Measurements from ENCODE around the gene ZNF23. TPM values are rescaled to one million over a fixed set of nuclear protein-coding genes. Genes with fewer than 3 reads are reported as not detected.
A peak's percentile ranks its signal among the peaks of the same experiment; 100 is the strongest.

The ZNF23 gene
- total RNA-seq, 2 donors from 2014 or later: 7.4 to 10.5 TPM

DNA sequence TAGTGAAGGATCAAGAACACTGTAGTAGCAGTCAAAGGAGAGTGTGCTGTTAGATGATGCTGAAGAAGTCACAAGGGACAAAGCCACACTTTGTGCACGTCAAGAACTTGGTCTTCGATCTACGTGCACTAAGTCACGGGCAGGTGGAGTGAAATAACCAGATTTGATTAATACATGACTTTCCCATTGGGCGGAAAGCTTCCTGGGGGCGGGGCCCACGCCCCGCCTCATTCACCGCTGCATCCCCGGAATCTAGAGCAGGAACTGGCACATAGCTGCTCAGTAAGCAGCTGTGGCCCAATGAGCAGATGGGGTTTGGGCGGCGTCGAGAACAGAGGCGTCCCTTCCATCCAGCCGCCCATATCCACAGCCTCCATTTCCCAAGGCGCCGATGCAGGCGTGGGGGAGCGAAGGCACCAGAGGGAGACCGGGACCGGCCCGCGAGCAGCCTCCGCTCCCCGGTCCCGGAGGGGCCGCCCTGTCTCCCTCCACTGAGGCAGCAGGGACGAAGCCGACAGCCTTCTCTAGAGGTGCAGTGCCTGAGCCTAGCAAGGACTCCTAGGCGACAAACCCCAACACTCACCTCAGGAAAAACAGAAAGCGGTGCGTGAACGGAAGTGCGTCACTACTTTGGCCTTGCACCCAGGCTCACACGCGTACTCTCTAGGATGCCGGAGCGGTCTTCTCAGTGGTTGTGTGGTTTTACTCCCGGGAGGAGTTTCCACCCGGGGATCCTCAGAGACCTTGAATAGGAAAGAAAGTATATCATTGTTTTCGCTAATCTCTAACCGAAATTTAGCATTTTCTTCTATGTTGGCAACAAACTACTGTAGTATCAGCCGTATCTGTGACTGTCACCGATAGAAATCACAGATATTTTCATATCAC lies 22.2 kb upstream of the ZNF23 start:
- H3K27ac Mint-ChIP-seq: peak overlapping the region; percentile 95
- H3K4me3 Mint-ChIP-seq: peak overlapping the region; percentile 90
- DNase-seq: peak; percentile 55 to 75 (median 64)
- peaks cover 10% of the 10 kb centered on the region for H3K27me3 Mint-ChIP-seq
- H3K36me3 Mint-ChIP-seq (ENCODE audit: low read depth): peaks cover 7% of the 10 kb centered on the region
- peak; percentile 88 for ATAC-seq
- peaks cover 17% of the 10 kb centered on the region for H3K4me1 Mint-ChIP-seq
- no peaks in the 10 kb centered on the region for H3K9me3 ChIP-seq (ENCODE audit: control insufficient read depth, low read length, poor library complexity, severe bottlenecking)

GRCh38 chr16:71482569-71482968 lies 20.5 kb upstream of the ZNF23 start:
- DNase-seq: no peak
- Mint-ChIP-seq H3K4me3 (no peak overlapping the region), H3K27ac (peak overlapping the region; percentile 69), H3K27me3 (peaks cover 6% of the 10 kb centered on the region), H3K36me3 (ENCODE audit: low read depth) (peaks cover 10% of the 10 kb centered on the region), H3K4me1 (peaks cover 18% of the 10 kb centered on the region)
- no peaks in the 10 kb centered on the region for H3K9me3 ChIP-seq (ENCODE audit: control insufficient read depth, low read length, poor library complexity, severe bottlenecking)
- no peak for ATAC-seq

- peak overlapping the region; percentile 77 for H3K27ac Mint-ChIP-seq
- H3K4me3 Mint-ChIP-seq: no peak overlapping the region
- peaks cover 18% of the 10 kb centered on the region for H3K4me1 Mint-ChIP-seq
- ATAC-seq (no peak), DNase-seq (no peak)
- H3K9me3 ChIP-seq (ENCODE audit: control insufficient read depth, low read length, poor library complexity, severe bottlenecking): no peaks in the 10 kb centered on the region
- H3K27me3 Mint-ChIP-seq: no peaks in the 10 kb centered on the region
- peaks cover 20% of the 10 kb centered on the region for H3K36me3 Mint-ChIP-seq (ENCODE audit: low read depth)
These were observed 18.9 kb upstream of the ZNF23 start for GRCh38 chr16:71480956-71481355.

- Mint-ChIP-seq H3K27me3 (no peaks in the 10 kb centered on the region), H3K36me3 (ENCODE audit: low read depth) (peaks cover 20% of the 10 kb centered on the region), H3K4me3 (no peak overlapping the region), H3K4me1 (peaks cover 14% of the 10 kb centered on the region), H3K27ac (no peak overlapping the region)
- no peaks in the 10 kb centered on the region for H3K9me3 ChIP-seq (ENCODE audit: control insufficient read depth, low read length, poor library complexity, severe bottlenecking)
- no peak for ATAC-seq
- no peak for DNase-seq
These were observed 17.4 kb upstream of the ZNF23 start for GRCh38 chr16:71479420-71479819.

- Mint-ChIP-seq H3K36me3 (ENCODE audit: low read depth) (peaks cover 25% of the 10 kb centered on the region), H3K27me3 (no peaks in the 10 kb centered on the region), H3K27ac (no peak overlapping the region), H3K4me3 (no peak overlapping the region), H3K4me1 (peaks cover 6% of the 10 kb centered on the region)
- no peak for DNase-seq
- H3K9me3 ChIP-seq (ENCODE audit: control insufficient read depth, low read length, poor library complexity, severe bottlenecking): no peaks in the 10 kb centered on the region
- ATAC-seq: no peak
These were observed 14.5 kb upstream of the ZNF23 start for GRCh38 chr16:71476457-71477124.

- no peak overlapping the region for H3K4me3 Mint-ChIP-seq
- ATAC-seq: no peak
- peaks cover 20% of the 10 kb centered on the region for H3K36me3 Mint-ChIP-seq (ENCODE audit: low read depth)
- H3K4me1 Mint-ChIP-seq: peaks cover 2% of the 10 kb centered on the region
- no peak for DNase-seq
- no peaks in the 10 kb centered on the region for H3K27me3 Mint-ChIP-seq
- H3K9me3 ChIP-seq (ENCODE audit: control insufficient read depth, low read length, poor library complexity, severe bottlenecking): no peaks in the 10 kb centered on the region
- no peak overlapping the region for H3K27ac Mint-ChIP-seq
These were observed 12.8 kb upstream of the ZNF23 start for GRCh38 chr16:71474864-71475263.

DNA sequence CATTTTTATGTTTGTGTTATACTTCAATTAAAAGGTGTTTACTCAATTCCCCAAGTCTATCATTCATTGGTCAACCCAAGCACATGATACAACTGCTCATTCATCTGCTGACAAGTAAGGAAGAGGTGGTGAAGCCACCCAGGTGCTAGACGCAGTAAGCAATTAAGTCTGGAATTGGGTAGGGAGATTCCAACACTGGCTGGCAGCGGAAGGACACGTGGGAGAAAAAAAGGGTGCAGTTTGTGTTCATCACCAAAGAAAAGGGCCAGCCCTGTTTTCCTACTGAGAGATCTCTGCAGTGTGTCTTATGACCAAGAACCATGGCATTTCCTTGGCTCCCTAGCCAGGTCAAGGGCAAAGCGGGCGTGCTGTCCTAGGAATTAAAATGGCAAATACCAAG lies 11.8 kb upstream of the ZNF23 start:
- peaks cover 23% of the 10 kb centered on the region for H3K36me3 Mint-ChIP-seq (ENCODE audit: low read depth)
- ATAC-seq: no peak

GRCh38 chr16:71472931-71473330 lies 10.9 kb upstream of the ZNF23 start:
- DNase-seq (no peak), ATAC-seq (no peak)
- no peak overlapping the region for H3K27ac Mint-ChIP-seq
- peaks cover 23% of the 10 kb centered on the region for H3K36me3 Mint-ChIP-seq (ENCODE audit: low read depth)
- no peaks in the 10 kb centered on the region for H3K9me3 ChIP-seq (ENCODE audit: control insufficient read depth, low read length, poor library complexity, severe bottlenecking)
- H3K4me1 Mint-ChIP-seq: no peaks in the 10 kb centered on the region
- no peaks in the 10 kb centered on the region for H3K27me3 Mint-ChIP-seq
- no peak overlapping the region for H3K4me3 Mint-ChIP-seq

More for the DNA sequence above, 11.8 kb upstream of the ZNF23 start:
- Mint-ChIP-seq H3K4me3 (no peak overlapping the region), H3K27ac (no peak overlapping the region), H3K4me1 (no peaks in the 10 kb centered on the region), H3K27me3 (no peaks in the 10 kb centered on the region)
- no peaks in the 10 kb centered on the region for H3K9me3 ChIP-seq (ENCODE audit: control insufficient read depth, low read length, poor library complexity, severe bottlenecking)
- DNase-seq: no peak

DNA sequence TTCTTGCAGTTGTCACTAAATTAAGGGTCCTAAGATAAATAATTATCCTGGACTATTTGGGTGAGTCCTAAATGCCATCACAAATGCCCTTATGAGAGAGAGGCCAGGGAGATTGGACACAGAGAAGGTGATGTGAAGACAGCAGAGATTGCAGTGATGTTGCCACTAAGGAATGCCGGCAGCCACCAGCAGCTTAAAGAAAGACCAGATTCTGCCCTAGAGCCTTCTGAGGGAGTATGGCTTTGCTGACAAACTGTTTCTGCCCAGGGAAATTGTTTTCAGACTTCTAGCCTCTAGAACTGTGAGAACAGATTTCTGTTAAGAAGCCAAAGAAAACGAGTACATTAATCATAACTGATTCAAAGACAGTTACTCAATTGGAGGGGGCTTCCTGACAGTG lies 10.0 kb upstream of the ZNF23 start:
- no peaks in the 10 kb centered on the region for H3K4me1 Mint-ChIP-seq

GRCh38 chr16:71467810-71468209 lies 5.8 kb upstream of the ZNF23 start:
- Mint-ChIP-seq H3K36me3 (ENCODE audit: low read depth) (peaks cover 7% of the 10 kb centered on the region), H3K4me3 (no peak overlapping the region), H3K4me1 (peaks cover 3% of the 10 kb centered on the region), H3K27me3 (no peaks in the 10 kb centered on the region), H3K27ac (no peak overlapping the region)
- peak; percentile 31 to 42 (median 33) for DNase-seq
- ATAC-seq: peak; percentile 68
- H3K9me3 ChIP-seq (ENCODE audit: control insufficient read depth, low read length, poor library complexity, severe bottlenecking): no peaks in the 10 kb centered on the region

More for the DNA sequence above, 10.0 kb upstream of the ZNF23 start:
- Mint-ChIP-seq H3K27me3 (no peaks in the 10 kb centered on the region), H3K4me3 (no peak overlapping the region), H3K36me3 (ENCODE audit: low read depth) (peaks cover 16% of the 10 kb centered on the region), H3K27ac (no peak overlapping the region)
- no peaks in the 10 kb centered on the region for H3K9me3 ChIP-seq (ENCODE audit: control insufficient read depth, low read length, poor library complexity, severe bottlenecking)
- no peak for ATAC-seq
- DNase-seq: no peak

GRCh38 chr16:71464231-71464630 lies 2.2 kb upstream of the ZNF23 start:
- no peak overlapping the region for H3K4me3 Mint-ChIP-seq
- H3K27me3 Mint-ChIP-seq: no peaks in the 10 kb centered on the region
- DNase-seq (no peak), ATAC-seq (no peak)
- peaks cover 3% of the 10 kb centered on the region for H3K36me3 Mint-ChIP-seq (ENCODE audit: low read depth)
- no peaks in the 10 kb centered on the region for H3K9me3 ChIP-seq (ENCODE audit: control insufficient read depth, low read length, poor library complexity, severe bottlenecking)
- H3K4me1 Mint-ChIP-seq: peaks cover 13% of the 10 kb centered on the region
- no peak overlapping the region for H3K27ac Mint-ChIP-seq

- Mint-ChIP-seq H3K27ac (peak overlapping the region; percentile 83), H3K27me3 (no peaks in the 10 kb centered on the region), H3K4me1 (peaks cover 13% of the 10 kb centered on the region), H3K4me3 (peak overlapping the region; percentile 90), H3K36me3 (ENCODE audit: low read depth) (peaks cover 4% of the 10 kb centered on the region)
- ATAC-seq (no peak), DNase-seq (no peak)
- no peaks in the 10 kb centered on the region for H3K9me3 ChIP-seq (ENCODE audit: control insufficient read depth, low read length, poor library complexity, severe bottlenecking)
These were observed 1.1 kb downstream of the ZNF23 start for GRCh38 chr16:71460941-71461340.

DNA sequence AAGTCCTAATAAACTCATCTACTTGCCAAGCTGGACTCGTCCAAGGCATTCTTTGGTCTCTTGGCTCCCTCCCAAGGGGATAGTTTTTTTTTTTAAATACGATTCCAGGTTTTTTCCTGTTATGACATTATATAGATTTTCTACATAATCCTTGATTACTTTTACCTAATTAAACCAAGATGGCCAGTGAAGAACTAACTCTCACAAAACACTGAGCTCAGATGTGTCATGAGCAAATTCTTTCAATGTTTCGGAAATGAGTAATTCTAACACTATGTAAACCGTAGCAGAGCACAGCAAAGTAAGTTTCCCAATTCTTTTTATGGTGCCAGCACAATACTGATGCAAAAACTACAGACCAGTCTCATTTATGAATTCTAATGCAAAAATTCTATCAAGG lies 1.8 kb downstream of the ZNF23 start:
- H3K36me3 Mint-ChIP-seq (ENCODE audit: low read depth): peaks cover 4% of the 10 kb centered on the region
- no peak overlapping the region for H3K4me3 Mint-ChIP-seq
- no peaks in the 10 kb centered on the region for H3K27me3 Mint-ChIP-seq
- ATAC-seq (no peak), DNase-seq (no peak)
- H3K4me1 Mint-ChIP-seq: peaks cover 13% of the 10 kb centered on the region
- H3K27ac Mint-ChIP-seq: no peak overlapping the region
- H3K9me3 ChIP-seq (ENCODE audit: control insufficient read depth, low read length, poor library complexity, severe bottlenecking): no peaks in the 10 kb centered on the region

Measured in T-helper 17 cell (primary cell).